Measurements from ENCODE around the gene TMC4.

GRCh38 chr19:54186351-54186750 is 13.4 kb upstream of the TMC4 start:
- no peak for TF ChIP-seq CTCF (IDR thresholded peaks at IDR 0.05; ENCODE audit: borderline replicate concordance, extremely low read depth, low read length, poor library complexity, severe bottlenecking)
- no peak for TF ChIP-seq EZH2 (IDR thresholded peaks at IDR 0.05; ENCODE audit: borderline replicate concordance, low read depth, low read length, severe bottlenecking)
